Hematopoietic multipotent progenitor cell treated with erythropoietin and hydrocortisone succinate and interleukin-3 and kit ligand, for 6 days (in vitro differentiated cells): ENCODE data around the gene ANKRD10.

Experiments
- DNase-seq: peaks from one replicate; pipeline ENCODE4 v3.0.0-alpha.2; 2015

The ANKRD10 gene

GRCh38 chr13:110885516-110885915 is 29.4 kb downstream of the ANKRD10 start:
- no peak for DNase-seq

GRCh38 chr13:110884517-110884916 is 30.4 kb downstream of the ANKRD10 start:
- no peak for DNase-seq

- no peak for DNase-seq
Observed at GRCh38 chr13:110883542-110883941, 31.3 kb downstream of the ANKRD10 start.

- DNase-seq: no peak
Observed at GRCh38 chr13:110882972-110883371, 31.9 kb downstream of the ANKRD10 start.

GRCh38 chr13:110881839-110882627 is 32.8 kb downstream of the ANKRD10 start:
- no peak for DNase-seq

GRCh38 chr13:110880627-110881026 is 34.2 kb downstream of the ANKRD10 start:
- DNase-seq: no peak

- no peak for DNase-seq
Observed at GRCh38 chr13:110879482-110879881, 35.4 kb downstream of the ANKRD10 start.

- DNase-seq: no peak
Observed at GRCh38 chr13:110877737-110878258, 37.1 kb downstream of the ANKRD10 start.

GRCh38 chr13:110876609-110877008 is 38.3 kb downstream of the ANKRD10 start:
- DNase-seq: peak; percentile 16

GRCh38 chr13:110875241-110875640 is 39.6 kb downstream of the ANKRD10 start:
- DNase-seq: peak; percentile 49

- peak; percentile 84 for DNase-seq
Observed at GRCh38 chr13:110874508-110874960, 40.3 kb downstream of the ANKRD10 start.

- DNase-seq: no peak
Observed at GRCh38 chr13:110873639-110874507, 41.0 kb downstream of the ANKRD10 start.

GRCh38 chr13:110872768-110873638 is 41.9 kb downstream of the ANKRD10 start:
- no peak for DNase-seq

GRCh38 chr13:110872034-110872767 is 42.7 kb downstream of the ANKRD10 start:
- no peak for DNase-seq

- DNase-seq: peak; percentile 21
Observed at GRCh38 chr13:110869805-110870706, 44.8 kb downstream of the ANKRD10 start.

- no peak for DNase-seq
Observed at GRCh38 chr13:110869231-110869804, 45.6 kb downstream of the ANKRD10 start.

- no peak for DNase-seq
Observed at GRCh38 chr13:110868720-110869119, 46.1 kb downstream of the ANKRD10 start.

- DNase-seq: no peak
Observed at GRCh38 chr13:110867380-110867779, 47.5 kb downstream of the ANKRD10 start.

- DNase-seq: no peak
Observed at GRCh38 chr13:110866491-110867170, 48.2 kb downstream of the ANKRD10 start.

- DNase-seq: no peak
Observed at GRCh38 chr13:110863685-110864084, 51.2 kb downstream of the ANKRD10 start.
